Limb (tissue), 2 donors: Measurements from ENCODE around the gene CFAP58.

Source experiments
- DNase-seq, 2 donors: peaks; one replicate each; pipeline ENCODE4 v3.0.0-alpha.2; 2016; ENCODE audit errors: extremely low spot score in 2 of 2

Gene CFAP58

GRCh38 chr10:104371753-104372152, 18.1 kb downstream of the CFAP58 start:
- no peak for DNase-seq

DNA sequence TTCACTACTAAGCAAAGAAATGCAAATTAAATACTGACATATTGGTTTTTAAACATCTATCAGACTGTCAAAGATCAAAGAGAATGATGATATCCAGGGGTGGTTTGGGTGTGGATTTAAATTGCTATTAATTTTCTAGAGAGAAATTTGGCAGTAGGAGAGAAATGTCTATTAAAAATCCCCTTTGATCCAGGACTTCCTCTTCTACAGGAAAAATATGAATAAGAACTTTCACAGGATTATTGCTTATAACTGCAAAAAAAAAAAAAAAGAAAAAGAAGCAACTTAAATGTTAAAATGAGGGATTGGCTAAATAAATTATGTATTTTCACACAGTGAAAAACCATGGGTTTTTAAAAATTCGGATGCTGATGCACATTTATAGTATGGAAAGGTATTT, 21.0 kb downstream of the CFAP58 start:
- DNase-seq: no peak

DNA sequence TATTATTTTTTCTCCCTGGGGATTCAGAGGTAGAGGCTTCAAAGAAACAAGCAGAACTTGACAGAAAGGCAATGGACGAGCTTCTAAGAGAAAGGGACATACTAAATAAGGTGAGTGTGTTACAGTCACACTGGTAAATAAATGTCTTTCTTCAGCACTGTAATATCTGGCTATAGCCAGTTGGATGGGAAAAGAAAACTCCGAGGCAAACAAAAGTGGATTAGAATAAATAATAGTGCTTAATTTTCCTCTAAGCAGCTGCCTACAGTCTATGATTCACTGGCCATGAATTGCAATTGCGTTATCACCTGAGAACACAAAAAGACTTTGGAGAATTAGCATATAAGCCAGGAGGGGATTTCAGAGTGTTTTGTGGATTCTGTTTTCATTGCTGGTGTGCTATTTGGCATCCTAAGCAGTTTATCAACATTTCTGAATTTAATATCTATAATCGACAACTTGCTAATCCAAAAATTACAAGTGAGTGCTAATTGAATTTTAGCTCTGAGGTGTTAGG, 23.2 kb downstream of the CFAP58 start:
- DNase-seq: no peak

- DNase-seq: no peak
These were observed 26.7 kb downstream of the CFAP58 start for GRCh38 chr10:104380336-104380735.

DNA sequence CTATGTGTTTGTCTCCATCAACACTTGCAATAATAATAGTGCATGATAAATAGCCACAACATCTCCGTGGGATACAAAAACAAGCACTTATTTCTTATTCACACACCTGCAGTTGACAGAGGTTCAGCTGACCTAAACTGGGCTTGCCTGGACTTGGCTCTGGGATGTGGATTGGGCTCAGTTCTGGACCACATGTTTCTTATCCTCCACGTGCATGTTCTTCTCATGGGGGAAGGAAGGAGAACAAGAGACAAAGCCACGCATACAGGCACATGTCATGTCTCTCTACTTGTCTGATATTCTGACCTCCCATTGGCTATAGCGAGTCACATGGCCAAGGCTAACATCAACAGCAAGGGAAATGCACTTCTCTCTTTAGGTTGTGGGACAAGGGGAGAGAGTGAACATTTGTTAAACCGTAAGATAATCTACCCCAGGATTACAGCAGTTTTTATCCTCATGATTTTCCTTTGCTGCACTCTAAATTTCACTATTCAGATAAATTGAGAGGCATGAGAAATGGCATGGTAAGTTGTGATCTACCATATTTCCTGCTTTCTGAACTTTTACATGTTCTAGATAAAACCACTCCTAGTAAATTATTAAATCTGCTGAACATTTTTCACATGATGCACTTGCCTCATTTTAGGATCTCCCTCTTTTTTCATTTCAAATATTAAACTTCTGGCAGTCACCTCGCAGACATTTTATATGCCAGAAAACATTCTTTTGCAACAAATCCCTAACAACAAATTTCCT, 33.7 kb downstream of the CFAP58 start:
- no peak for DNase-seq

- DNase-seq: no peak
These were observed 35.2 kb downstream of the CFAP58 start for GRCh38 chr10:104388830-104389229.

DNA sequence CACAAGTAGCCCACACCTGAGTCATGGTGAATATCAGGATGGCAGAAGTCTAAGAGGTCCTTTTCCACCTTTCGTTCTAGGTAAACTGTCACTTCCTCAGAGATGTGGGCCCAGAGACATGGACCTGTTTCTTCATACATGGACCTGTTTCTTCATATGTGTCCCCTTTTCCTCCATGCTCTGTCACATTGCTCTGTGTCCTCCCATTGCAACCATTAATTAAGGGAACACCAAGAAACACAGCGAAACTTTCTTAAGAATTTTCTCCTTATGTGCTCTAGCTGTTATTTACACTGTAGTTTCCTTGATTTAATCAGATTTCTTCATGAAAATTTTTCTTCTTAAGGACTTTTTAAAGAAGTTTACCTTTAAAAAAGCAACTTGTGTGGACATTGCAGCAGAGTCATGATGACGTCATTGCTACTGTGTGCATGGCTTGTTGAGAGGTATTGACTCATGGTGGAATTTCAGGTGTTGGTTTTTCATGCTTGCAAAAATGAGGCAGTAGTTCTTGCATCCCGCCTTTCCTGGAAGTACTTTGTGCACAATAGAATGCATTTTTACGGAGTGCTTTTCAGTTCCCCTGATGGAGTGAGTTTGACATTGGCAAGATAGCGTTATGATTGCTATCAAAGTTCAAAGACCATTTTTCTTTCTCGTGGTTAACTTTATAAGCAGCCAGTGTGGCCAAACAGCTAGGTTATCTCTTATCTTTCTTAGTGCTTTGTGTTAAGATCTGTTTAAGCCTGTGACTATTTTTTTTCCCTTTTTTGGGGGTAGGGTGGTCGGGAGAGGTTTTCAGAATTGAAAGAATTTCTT, 37.7 kb downstream of the CFAP58 start:
- no peak for DNase-seq

DNA sequence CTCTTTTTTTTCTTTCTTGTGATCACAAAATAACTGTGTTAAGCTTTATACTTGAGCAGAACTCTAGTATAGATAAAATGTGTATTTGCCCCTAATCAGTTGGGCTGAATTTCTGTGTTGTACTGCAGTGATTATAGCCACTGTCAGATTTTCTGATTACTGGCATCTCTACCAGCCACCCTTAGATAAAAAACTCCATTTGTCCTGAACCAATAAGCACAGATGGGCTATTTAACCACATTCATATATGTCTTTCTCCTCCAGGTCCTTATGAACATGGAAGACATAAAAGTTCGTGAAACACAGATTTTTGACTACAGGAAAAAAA, 38.3 kb downstream of the CFAP58 start:
- DNase-seq: no peak

- DNase-seq: no peak
These were observed 39.8 kb downstream of the CFAP58 start for GRCh38 chr10:104393387-104393786.

- no peak for DNase-seq
These were observed 42.9 kb downstream of the CFAP58 start for GRCh38 chr10:104396581-104396980.

- DNase-seq: no peak
These were observed 50.0 kb downstream of the CFAP58 start for GRCh38 chr10:104403636-104404035.

- peak in 1 of 2 donors; percentile 54 for DNase-seq
These were observed 53.4 kb downstream of the CFAP58 start for GRCh38 chr10:104406715-104407650.

DNA sequence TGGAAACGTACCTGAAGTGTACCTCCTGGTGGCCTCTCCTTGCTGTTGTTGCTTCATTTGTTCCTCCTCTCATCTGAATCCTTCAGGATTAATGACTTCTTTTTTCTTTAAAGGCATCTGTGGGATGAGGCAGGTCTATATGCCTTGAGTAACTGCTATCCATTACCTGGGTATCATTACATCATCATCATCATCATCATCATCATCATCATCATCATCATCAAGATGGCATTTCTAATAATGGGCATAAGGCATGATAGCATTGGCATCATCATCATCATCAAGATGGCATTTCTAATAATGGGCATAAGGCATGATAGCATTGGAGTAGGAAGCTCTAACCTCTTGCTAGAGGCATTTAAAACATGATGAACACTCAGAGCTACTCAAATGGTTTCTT, 59.9 kb downstream of the CFAP58 start:
- no peak for DNase-seq

DNA sequence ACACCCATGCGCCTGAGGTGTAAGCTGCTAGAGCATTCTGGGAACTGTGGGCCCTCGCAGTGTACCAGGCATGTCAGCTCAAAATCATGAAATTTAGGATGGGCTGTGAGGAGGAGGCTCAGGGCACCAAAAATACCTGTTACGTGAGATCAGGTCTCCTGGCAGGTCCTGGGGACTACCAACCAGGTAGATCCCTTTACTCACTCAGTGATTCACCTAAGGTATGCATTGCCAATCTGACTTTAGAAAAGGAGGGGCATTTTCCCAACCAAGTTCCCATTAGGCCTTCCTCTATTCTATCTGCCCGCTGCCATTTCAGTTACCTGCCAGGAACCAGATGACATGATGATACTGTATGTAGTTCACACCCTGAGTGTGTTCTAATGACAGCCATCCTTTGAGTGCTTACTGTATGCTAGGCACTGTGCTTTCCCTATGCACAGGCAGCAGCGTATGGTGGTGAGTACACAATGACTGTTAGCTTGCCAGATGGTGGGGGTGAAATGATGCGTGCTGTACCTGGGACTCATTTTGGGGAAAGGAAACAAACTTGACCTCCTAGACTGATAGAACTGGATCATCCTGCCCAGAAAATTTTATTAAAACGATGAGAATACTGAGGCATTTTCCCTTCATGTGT, 62.0 kb downstream of the CFAP58 start:
- no peak for DNase-seq

DNA sequence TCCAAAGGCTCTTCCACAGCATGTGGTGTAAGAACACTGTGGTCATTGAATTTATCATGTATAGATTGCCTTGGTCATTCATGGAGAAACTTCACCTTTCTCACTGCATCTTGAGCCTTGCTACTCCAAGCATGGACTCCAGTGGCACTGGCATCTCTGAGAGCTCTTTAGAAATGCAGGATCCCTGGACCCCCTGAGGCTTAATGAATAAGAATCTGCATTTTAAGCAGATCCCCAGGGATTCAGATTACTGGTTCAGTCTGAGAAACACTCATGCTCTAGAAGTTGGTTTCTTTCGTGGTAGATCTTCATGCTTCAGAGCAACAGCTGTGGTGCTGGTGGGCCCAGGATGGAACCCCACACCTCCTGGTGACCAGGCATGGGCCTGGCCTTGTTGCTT, 63.2 kb downstream of the CFAP58 start:
- no peak for DNase-seq

DNA sequence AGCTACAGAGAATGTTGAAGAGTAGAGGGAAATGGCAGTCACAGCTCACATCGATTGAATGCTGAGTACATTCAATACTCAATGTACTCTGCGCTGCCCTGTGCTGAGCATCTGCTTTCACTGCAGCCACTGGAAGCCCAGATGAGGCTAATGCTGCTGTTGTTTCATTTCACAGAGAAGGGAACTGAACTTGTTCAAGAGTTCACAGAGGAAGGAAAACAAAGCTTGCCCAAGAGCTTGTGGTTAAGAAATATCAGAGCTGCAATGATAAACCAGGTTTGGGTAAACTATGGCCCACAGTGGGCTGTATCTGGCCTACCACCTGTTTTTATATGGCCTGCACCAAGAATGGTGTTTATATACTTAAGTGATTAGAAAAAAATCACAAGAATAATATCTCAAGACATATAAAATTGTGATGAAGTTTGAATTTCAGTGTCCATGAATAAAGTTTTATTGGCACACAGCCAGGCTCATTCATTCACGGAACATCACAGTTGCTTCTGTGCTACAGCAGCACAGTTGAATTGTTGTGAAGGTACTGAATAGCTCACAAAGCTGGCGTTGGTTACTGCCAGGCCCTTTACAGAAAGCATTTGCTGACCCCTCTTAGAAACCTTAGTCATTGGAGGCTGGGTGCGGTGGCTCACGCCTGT, 64.1 kb downstream of the CFAP58 start:
- DNase-seq: no peak

GRCh38 chr10:104424719-104425118, 71.1 kb downstream of the CFAP58 start:
- no peak for DNase-seq

GRCh38 chr10:104427989-104428388, 74.4 kb downstream of the CFAP58 start:
- no peak for DNase-seq

GRCh38 chr10:104429846-104430245, 76.2 kb downstream of the CFAP58 start:
- no peak for DNase-seq

DNA sequence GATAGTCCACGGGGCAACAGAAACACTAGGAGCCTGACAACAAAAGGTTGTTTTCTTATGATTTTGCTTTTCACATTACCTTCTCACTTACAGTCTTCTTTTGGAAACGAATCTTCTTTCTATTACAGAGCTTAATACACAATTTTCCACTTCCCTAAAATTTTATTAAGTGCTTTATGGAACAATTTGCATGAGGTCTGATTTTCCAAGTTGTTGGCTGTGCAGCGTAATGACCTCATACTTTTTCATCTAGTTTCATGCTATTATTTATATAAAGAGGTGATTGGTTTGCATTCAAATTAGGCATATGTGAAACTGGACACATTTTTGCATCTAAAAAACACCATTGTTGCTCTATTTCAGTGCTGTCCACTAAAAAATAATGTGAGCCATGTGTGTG, 76.7 kb downstream of the CFAP58 start:
- DNase-seq: no peak

GRCh38 chr10:104433669-104434068, 80.0 kb downstream of the CFAP58 start:
- DNase-seq: no peak
